Measurements from ENCODE around the gene CHID1. TPM values are rescaled to one million over a fixed set of nuclear protein-coding genes. Genes with fewer than 3 reads are reported as not detected.

CHID1 gene
- total RNA-seq, 4 donors from 2014 or later: 37.4 to 55.4 (median 47.2) TPM

- intact Hi-C loops (cut with DNase I): no loop called here
Measured at GRCh38 chr11:914204-914603, 3.6 kb upstream of the CHID1 start.

GRCh38 chr11:913043-913442 lies 2.4 kb upstream of the CHID1 start:
- H3K27ac ChIP-seq (replicated peaks in 1 of 4): no peak overlapping the region
- peaks cover 0 to 3% (median 2%) of the 10 kb centered on the region in 4 donors for H3K36me3 ChIP-seq
- no peak overlapping the region for H3K4me3 ChIP-seq
- H3K9me3 ChIP-seq: no peaks in the 10 kb centered on the region
- WGBS: 87% methylated on average over 4 of the region's 4 CpGs
- H3K27me3 ChIP-seq: no peaks in the 10 kb centered on the region
- DNase-seq (ENCODE audit: extremely low spot score): no peak
- TF ChIP-seq POLR2AphosphoS5 (IDR thresholded peaks at IDR 0.05): no peak
- intact Hi-C loops (cut with DNase I): no loop called here
- peaks cover 13 to 30% (median 25%) of the 10 kb centered on the region in 4 donors for H3K4me1 ChIP-seq

More at GRCh38 chr11:914204-914603, 3.6 kb upstream of the CHID1 start:
- Histone ChIP-seq H3K9me3 (no peaks in the 10 kb centered on the region), H3K4me1 (peaks cover 13 to 26% (median 24%) of the 10 kb centered on the region in 4 donors), H3K27me3 (no peaks in the 10 kb centered on the region), H3K4me3 (peak overlapping the region in 1 of 4 donors; percentile 20), H3K36me3 (no peaks in the 10 kb centered on the region), H3K27ac (replicated peaks in 1 of 4) (peak overlapping the region; percentile 28 to 60 (median 48))
- DNase-seq (ENCODE audit: extremely low spot score): no peak
- WGBS: 76% methylated on average over 3 of the region's 5 CpGs
- TF ChIP-seq EP300 (IDR thresholded peaks at IDR 0.05) (no peak), POLR2A (IDR thresholded peaks at IDR 0.05; ENCODE audit: low read depth) (no peak), POLR2AphosphoS5 (IDR thresholded peaks at IDR 0.05) (no peak), CTCF (IDR thresholded peaks at IDR 0.05) (no peak)

GRCh38 chr11:912266-912665 lies 1.7 kb upstream of the CHID1 start:
- H3K27me3 ChIP-seq: no peaks in the 10 kb centered on the region
- TF ChIP-seq POLR2A (IDR thresholded peaks at IDR 0.05; ENCODE audit: low read depth) (no peak), EP300 (IDR thresholded peaks at IDR 0.05) (no peak), POLR2AphosphoS5 (IDR thresholded peaks at IDR 0.05) (no peak), CTCF (IDR thresholded peaks at IDR 0.05) (no peak)
- H3K4me3 ChIP-seq: no peak overlapping the region
- H3K9me3 ChIP-seq: no peaks in the 10 kb centered on the region
- no peak for DNase-seq (ENCODE audit: extremely low spot score)
- WGBS: 92% methylated on average over 14 of the region's 14 CpGs
- intact Hi-C loops (cut with DNase I): no loop called here
- H3K27ac ChIP-seq (replicated peaks in 1 of 4): peak overlapping the region in 1 of 4 donors; percentile 95
- H3K36me3 ChIP-seq: peaks cover 0 to 11% (median 2%) of the 10 kb centered on the region in 4 donors
- peaks cover 13 to 30% (median 25%) of the 10 kb centered on the region in 4 donors for H3K4me1 ChIP-seq

- 93% methylated on average over 11 of the region's 11 CpGs for WGBS
- Histone ChIP-seq H3K27ac (replicated peaks in 1 of 4) (peak overlapping the region; percentile 92 to 95 (median 94)), H3K4me3 (peak overlapping the region; percentile 91 to 95 (median 94)), H3K9me3 (no peaks in the 10 kb centered on the region), H3K4me1 (peaks cover 13 to 30% (median 25%) of the 10 kb centered on the region in 4 donors), H3K27me3 (no peaks in the 10 kb centered on the region), H3K36me3 (peaks cover 0 to 12% (median 2%) of the 10 kb centered on the region in 4 donors)
- intact Hi-C loops (cut with DNase I): no loop called here
- TF ChIP-seq POLR2AphosphoS5 (IDR thresholded peaks at IDR 0.05): no peak
- no peak for TF ChIP-seq CTCF (IDR thresholded peaks at IDR 0.05)
- no peak for TF ChIP-seq POLR2A (IDR thresholded peaks at IDR 0.05; ENCODE audit: low read depth)
- TF ChIP-seq EP300 (IDR thresholded peaks at IDR 0.05): no peak
- no peak for DNase-seq (ENCODE audit: extremely low spot score)
Measured at GRCh38 chr11:911890-912219, 1.2 kb upstream of the CHID1 start.

GRCh38 chr11:911031-911889 lies 650 bp upstream of the CHID1 start:
- TF ChIP-seq POLR2AphosphoS5 (IDR thresholded peaks at IDR 0.05) (peak; percentile 5 to 23), EP300 (IDR thresholded peaks at IDR 0.05) (no peak), CTCF (IDR thresholded peaks at IDR 0.05) (peak in 1 of 3 experiments; percentile 5), POLR2A (IDR thresholded peaks at IDR 0.05; ENCODE audit: low read depth) (no peak)
- H3K27me3 ChIP-seq: no peaks in the 10 kb centered on the region

More at GRCh38 chr11:911031-911889, 650 bp upstream of the CHID1 start:
- intact Hi-C loops (cut with DNase I): no loop called here
- DNase-seq (ENCODE audit: extremely low spot score): no peak
- Histone ChIP-seq H3K4me3 (peak overlapping the region; percentile 91 to 95 (median 94)), H3K27ac (replicated peaks in 1 of 4) (peak overlapping the region; percentile 92 to 95 (median 94)), H3K36me3 (peaks cover 0 to 14% (median 2%) of the 10 kb centered on the region in 4 donors), H3K9me3 (no peaks in the 10 kb centered on the region), H3K4me1 (peaks cover 13 to 30% (median 25%) of the 10 kb centered on the region in 4 donors)
- 8% methylated on average over 21 of the region's 68 CpGs for WGBS

Measured in esophagus muscularis mucosa (tissue), 4 donors.